Posterior vena cava (tissue), 2 donors: Measurements from ENCODE around the gene RPP25. TPM values are rescaled to one million over a fixed set of nuclear protein-coding genes. Genes with fewer than 3 reads are reported as not detected.

Source experiments
- DNase-seq: peaks from one replicate; pipeline ENCODE4 v3.0.0-alpha.2; 2020; ENCODE audit warnings: low spot score
- intact Hi-C, 2 donors: fragments of 100-400 bp; cut with DNase I; formaldehyde crosslinking; loops; one replicate each; pipeline versions ENCODE4 v1.14.1 to v1.14.2; 2022 to 2023
- long read RNA-seq, 2 donors: library from polyadenylated mRNA; unstranded; transcript quantifications; one replicate each; pipeline ENCODE4 v2.0.0, GENCODE V29; 2020 to 2021
- total RNA-seq, 2 donors: library from RNA; stranded (reverse); fragmentation: NEBNext Ultra II Directional; extraction: Animal tissue kit (Norgen Biotek cat#: 25700); gene quantifications; one replicate each; pipeline ENCODE4 v1.2.1, GENCODE V29; 2021
- donor health status: DM: yes; HTN: yes; CAD: no.
- donor health status: DM: yes; HTN: yes; CAD: no.

RPP25 gene, protein sequence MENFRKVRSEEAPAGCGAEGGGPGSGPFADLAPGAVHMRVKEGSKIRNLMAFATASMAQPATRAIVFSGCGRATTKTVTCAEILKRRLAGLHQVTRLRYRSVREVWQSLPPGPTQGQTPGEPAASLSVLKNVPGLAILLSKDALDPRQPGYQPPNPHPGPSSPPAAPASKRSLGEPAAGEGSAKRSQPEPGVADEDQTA
- 1 to 10 TPM; 7.5 to 9.3 TPM for total RNA-seq
- long read RNA-seq, donor 1, transcript RPP25-201 (1 exons, 3,049 nt) = major isoform, 14 of 14 reads
- long read RNA-seq, donor 1, partial matches to known transcripts = 0 of 14 reads
- long read RNA-seq, donor 1, other reads (novel, unspliced or antisense) = 0 of 14 reads
- long read RNA-seq, donor 2, transcript RPP25-201 (1 exons, 3,049 nt) = major isoform, 93 of 94 reads
- long read RNA-seq, donor 2, partial matches to known transcripts = 0 of 94 reads
- long read RNA-seq, donor 2, other reads (novel, unspliced or antisense) = 1 of 94 reads

DNA sequence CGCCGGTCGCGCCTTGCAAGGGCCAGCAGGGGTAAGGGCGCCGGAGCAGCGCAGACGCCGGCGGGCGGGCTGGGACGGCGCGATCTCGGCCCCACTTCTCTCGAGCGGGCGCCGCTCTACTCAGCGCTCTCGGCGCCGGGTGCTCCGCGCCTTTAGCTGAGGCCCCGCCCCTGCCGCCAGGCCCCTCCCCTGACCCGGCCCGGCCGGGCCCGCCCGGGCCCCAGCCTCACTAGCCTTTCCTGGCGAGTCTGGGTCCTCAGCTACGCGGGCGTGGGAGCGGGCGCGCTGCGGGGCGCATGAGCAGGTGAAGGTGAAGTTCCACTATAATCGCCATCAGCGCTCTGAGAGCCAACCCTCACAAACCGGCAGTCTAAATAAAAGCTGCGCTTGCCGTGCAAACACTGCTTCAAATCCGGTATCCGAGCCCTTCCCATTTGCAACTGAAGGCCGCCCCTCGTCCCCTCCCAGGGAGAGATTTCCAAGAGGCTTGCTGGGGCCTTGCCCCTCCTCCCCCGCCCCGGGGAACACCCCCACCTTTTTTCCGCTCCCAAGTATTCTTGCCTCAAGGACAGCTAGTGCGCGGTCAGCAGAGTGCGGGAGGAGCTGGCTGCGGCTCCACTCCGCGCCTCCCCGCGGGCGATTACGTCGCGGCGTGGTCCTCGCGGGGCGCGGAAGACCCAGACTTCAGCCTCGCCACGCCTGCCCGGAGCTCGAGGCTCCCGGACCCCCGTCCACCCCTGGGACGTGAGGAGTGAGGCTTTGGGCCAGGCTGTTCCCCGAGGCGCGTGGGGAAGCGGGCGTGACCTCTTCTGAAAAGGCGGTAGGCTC is at the start of gene RPP25:
Gene RPP25 (minus strand): TSS at position 125 of the 828 bp plus-strand sequence. CDS start 189 bp downstream, outside the sequence.
- peak; percentile 93 for DNase-seq
- intact Hi-C loops = loop anchor here (10.0 kb wide), 2 partner anchors 182 to 248 kb away; partner anchors contain the start of gene C15orf39 (in 1 of the 2)

DNA sequence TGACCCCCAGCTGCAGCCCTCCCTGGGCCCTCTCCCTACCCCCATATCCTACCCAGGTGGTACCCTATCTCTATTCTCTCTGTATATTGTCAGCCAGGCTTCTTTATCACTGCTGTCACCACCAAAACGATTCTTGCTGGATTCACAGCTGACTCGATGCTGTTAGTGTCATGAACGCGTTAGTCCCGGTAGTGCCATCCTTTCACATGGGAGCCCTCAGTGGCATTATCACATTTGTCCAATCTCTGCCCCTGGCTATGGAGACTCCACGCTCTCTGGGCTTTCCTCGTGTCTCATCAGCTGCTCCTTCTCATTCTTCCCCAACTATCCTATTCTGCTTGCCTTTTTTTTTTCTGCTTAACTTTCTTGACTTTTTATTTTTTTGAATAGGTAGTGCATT is 45.8 kb upstream of the RPP25 start:
- no peak for DNase-seq
- intact Hi-C loops = no loop called here

DNA sequence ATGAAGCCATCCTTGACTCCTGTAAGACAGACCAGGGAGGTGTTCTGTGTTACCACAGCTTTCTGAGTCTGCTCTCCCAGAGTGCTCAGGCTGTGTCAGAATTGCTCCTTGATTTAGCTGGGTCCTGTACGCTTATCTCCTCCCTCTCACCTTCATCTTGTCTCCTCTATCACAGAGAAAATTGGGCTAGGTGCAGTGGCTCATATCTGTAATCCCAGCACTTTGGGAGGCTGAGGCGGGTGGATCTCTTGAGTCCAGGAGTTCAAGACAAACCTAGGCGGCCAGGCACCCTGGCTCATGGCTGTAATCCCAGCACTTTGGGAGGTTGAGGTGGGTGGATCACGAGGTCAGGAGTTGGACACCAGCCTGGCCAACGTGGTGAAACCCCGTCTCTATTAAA is 44.7 kb upstream of the RPP25 start:
- intact Hi-C loops = no loop called here
- DNase-seq = peak; percentile 35

DNA sequence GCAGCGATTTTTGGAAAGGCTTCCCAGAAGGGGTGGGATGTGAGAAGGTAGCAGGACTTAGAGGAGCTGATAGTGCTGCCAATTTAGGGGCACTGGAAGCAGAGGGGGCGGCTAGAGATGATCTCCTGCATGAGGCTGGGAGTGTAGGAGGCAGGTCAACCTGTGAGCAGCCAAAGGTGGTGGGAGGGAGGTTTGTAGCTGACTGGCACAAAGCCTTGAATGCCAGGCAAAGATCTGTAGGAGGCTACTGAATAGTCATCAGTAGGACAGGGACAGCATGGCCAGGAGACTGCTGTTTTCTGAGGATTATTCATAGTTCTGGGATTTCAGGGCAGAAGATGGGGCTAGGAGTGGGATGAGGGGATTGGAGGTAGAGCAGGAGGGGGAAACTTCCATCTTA is 41.0 kb upstream of the RPP25 start:
- intact Hi-C loops = no loop called here
- peak; percentile 40 for DNase-seq

DNA sequence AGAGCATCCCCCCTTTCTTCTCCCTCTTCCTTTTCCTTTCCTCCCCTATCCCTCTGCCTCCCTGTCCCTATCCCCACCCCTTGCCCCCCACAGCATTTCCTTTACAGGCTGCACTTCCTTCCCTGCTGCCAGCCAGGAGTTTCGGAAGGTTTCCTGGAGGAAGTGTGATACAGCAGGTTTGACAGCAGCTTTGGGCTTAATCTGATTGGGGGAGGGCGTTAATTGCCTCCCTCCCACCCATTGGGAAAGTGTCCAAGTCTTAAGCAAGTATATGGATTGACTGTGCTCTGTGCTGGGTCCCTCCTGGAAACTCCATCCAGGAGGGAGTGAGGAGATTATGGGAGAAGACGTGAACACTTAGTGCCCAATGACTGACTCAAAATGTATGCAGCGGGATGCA is 40.6 kb upstream of the RPP25 start:
- DNase-seq = no peak
- intact Hi-C loops = no loop called here

DNA sequence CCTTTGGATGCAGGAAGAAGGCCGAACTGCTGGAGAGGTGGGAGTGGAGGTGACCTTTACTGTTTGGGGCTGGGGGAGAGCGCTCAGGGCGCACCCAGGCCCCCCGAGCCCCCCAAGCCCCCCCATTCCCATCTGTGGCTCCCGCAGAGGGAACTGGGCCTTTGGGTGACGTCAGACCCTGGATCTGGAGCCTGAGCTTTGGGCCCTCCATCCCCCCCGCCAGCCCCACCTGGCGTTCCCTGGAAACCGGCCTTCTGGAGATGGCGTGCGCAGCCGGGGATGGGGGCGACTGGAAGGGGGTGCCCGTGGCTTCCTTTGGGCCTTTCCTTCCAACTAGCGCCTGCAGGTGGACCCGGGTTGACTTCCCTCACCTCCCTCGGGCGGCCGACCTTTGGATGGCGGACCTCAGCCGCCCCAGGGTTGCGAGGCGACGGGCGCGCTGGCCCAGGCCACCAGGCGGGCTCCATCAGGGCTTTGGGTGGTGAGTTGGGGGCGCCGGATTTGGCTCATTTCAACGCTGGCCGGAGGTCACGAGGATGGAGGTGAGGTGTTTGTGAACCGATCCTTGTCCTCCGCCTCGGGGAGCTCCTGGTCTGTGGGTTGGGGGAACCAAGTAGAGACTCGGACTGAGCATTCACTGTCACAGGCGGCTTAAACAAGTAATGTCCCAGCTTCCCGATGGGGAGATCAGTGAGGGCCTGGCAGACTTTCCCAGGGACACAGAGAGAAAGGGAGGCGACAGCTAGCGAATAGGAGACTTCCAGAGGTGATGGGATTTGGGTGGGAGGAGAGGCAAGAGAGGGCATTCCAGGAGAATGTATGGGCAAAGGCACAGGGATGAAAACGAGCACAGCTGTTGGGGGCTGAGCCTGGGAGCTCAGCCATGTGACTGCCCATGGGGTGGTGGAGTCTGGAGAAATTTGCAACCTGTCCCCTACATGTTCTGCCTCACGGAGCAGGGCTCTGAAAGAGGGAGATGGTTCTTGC is 39.5 kb upstream of the RPP25 start:
- peak; percentile 76 for DNase-seq
- intact Hi-C loops = no loop called here

DNA sequence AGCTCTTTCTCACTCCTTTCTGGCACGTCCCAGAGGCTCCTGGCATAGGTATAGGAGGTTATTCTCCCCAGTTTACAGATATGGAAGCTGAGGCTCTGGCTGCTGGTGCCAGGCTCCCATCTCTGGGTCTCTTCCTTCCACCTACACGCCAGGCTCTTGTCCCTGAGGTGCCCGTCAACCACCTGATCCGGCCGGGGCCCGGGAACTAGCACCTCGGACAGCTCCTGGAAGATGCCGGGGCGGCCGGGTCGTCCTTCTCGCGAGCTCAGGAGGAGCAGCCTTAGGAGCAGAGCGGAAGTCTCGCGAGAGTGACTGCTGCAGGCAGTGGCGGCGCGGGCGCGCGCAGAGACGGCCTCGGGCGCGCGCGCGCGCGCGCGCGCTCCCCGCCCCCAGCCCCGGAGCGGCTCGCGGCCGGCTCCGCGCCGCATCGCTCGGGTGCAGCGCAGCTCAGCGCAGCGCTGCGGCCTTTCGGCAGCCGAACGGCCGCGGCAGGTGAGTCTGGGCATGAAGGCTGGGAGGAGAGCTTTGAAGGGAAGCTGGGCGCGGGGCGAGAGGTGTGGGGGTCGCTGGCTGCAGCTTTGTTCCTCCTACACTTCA is 38.7 kb upstream of the RPP25 start, which contains the start of gene SCAMP5:
Gene SCAMP5 (plus strand): TSS at position 382 of the 597 bp plus-strand sequence. CDS start 16,277 bp downstream, outside the sequence.
- DNase-seq = peak; percentile 96
- intact Hi-C loops = no loop called here

DNA sequence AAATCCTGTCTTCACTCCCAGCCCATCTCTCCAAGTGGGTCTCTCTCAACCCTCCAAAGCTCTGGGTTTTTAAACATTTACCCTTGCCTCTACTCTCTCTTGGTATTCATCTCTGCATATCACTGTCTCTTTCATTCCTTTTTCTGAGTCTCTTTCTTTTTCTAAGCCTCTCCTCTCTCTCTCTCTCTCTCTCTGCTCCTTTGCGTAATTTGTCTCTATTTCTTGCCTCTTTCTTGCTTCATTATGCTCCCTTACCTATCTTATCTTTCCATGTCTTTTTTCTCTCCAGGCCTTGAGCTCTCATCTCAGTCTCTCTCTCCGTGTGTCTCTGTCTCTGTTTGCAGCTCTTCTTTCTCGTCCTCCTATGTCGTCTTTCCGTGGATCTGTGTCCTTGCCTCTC is 38.1 kb upstream of the RPP25 start:
- intact Hi-C loops = no loop called here
- DNase-seq = no peak

DNA sequence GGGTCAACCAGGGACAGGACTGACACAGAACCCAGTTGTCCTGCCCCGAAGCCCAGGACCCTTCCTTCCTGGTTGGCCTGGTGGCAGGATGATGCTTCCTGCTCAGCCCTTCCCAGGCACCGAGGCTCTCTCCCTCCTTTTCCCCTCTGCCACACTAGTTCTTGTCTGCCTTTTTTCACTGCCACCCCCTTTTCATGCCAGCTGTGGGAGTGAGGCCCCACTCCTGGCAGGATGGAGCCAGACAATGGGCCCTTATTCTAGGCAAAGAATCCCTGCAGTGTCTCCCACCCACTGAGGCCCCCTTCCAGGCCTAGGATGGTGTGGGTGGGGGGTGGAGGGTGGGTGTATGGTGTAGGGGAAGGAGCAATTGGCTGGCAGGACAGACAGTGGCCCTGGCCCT is 37.7 kb upstream of the RPP25 start:
- peak; percentile 35 for DNase-seq
- intact Hi-C loops = no loop called here

DNA sequence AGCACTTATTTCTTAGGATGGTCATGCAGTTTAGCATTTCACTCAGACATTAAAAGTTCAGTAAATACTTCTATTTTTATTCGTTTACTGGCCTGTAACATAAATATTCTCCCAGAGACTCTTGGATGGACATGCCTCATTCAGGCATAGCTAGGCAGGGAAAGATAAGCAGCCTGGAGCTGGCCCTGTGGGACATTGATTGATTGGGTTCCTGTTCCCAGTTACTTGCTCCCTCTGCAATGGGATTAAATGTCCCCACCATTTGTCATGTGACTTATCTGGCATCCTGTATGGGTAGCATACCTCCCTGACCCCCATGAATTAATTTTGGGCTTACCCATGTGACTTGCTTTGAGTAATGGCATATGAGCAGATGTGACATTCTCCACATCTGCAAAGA is 36.0 kb upstream of the RPP25 start:
- peak; percentile 2 for DNase-seq
- intact Hi-C loops = no loop called here

DNA sequence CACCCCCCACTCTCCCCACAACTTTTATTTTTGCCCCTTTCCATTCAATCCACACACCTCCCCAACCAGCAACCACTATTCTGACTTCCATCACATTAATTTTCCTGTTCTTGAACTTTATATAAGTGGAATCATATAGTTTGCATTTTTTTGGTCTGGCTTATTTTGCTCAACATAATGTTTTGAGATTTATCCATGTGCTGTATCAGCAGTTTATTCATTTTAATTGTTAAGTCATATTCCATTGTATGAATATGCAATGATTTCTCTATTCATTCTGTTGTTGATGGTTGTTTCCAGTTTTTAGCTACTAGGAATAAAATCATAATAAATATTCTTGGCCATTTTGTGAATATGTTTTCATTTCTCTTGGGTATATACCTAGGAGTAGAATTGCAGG is 33.0 kb upstream of the RPP25 start:
- intact Hi-C loops = no loop called here
- no peak for DNase-seq

DNA sequence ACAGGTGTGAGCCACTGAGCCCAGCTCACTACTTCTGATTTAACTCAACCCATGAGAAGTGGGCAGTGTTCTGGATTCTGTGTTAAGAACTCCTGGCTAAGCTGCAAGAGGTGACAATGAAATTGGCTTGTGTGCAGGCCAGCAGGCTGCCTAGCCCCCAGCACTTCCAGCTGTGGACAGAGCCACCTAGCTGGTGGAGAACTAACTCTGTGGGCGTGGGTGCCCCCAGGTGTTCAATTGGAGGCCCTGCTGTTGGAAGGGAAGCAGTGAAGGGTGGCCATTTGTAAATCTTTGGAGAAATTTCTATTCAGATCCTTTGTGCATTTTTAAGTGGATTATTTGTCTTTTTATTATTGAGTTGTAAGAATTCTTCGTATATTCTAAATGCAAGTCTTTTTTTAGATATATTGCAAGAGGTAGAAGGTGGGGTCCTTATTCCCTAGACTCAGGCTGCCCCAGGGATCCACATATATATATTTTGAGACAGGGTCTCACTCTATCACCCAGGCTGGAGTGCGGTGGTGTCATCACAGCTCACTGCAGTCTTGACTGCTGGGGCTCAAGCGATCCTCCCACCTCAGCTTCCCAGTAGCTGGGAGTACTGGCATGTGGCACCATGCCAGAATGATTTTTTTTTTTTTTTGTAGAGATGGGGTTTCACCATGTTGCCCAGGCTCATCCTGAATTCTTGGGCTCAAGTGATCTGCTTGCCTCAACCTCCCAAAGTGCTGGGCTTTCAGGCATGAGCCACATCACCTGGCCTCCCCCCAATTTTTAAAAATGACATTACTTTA is 31.6 kb upstream of the RPP25 start:
- intact Hi-C loops = no loop called here
- DNase-seq = peak; percentile 26

DNA sequence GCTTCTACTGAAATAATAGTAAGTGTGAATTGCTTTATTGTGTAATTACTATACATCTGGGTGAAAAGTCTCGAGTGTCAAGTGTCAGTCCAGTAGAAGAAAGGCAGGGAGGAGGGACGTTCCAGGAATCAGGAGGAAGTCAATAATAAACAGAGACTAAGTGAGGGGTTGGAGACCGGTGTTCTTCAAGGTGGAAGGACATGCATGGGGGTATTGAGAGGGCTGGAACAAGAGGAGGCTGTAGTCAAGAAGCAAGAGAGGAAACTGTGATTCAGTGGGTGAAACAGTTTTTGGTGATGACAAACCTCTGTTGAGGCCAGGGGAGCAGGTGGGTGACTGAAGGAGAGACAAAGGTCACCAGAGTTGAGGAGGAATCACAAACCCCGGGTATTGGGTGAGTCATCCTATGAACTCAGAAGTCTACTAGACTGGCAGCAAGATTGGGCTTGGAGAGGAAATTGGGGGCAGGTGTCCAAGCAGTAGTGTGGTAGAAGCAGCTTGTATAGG is 27.2 kb upstream of the RPP25 start:
- intact Hi-C loops = no loop called here
- no peak for DNase-seq

DNA sequence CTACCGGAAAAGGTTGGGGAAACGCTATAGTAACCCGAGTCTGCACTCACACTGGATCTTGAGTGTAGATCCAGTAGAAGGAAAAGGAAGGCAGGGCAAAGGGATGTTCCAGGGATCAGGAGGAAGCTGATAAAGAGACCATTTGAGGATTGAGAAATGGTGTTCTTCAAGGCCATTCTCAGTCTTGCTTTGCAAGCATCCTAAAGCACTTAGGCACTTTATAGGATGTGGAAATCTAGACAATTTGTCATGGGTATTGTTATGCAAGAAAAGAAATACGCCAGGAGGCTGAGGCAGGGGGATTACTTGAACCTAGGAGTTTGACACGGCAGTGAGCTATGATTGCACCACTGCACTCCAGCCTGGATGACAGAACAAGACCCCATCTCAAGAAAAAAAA is 25.6 kb upstream of the RPP25 start:
- DNase-seq = no peak
- intact Hi-C loops = no loop called here

DNA sequence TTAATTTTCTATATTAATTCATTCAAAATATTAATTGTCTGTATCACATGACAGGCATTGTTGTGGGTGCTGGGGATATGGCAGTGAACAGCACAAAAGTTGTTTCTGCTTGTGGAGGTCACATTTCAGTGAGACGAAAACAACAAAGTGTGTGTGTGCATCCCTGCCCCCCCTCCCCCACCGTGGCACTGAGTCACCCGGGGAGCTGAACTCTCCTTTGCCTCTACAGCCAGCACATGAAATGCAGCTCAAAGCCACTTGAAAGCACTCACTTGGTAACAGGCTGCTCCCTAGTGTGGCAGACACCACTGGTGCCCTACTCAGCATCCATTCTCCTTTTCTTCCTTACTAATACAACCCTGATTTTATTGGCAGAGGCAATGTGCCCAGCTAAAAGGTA is 21.9 kb upstream of the RPP25 start:
- intact Hi-C loops = no loop called here
- no peak for DNase-seq

DNA sequence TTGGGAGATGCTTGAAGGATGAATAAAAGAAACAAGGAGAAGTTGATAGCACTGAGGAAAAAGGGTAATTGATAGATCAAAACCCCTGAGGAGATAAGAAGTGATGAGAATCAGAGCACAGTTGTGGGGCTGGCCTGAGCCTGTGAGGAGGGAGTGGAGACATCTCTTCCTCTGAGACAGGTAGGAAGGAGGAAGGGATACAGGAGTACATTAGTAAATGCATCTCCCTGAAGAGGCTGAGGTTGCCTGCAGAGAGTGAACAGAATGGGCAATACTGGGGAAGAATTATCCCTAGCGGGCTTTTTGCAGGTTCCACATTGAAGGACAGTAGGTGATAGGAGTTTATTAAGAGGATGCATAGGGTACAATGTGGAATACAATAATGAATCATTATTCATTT is 21.5 kb upstream of the RPP25 start:
- intact Hi-C loops = no loop called here

DNA sequence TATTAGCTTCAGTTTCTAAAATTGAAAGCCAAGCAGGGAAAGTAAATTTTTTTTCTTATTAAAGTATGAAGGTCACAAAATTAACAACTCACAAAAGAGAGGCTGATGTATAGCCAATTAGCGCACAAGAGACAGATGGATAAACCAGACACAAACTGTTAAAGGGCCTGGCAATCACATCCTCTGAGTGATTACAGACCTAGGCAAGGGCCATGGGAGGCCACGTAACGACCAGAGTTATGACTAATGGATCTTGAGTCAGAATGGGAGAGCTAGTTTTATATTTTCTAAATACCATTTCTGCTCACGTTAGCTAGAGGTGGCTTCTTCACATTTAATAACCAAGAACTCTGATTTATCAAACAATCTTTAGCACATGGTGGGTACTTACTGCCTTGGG is 21.0 kb upstream of the RPP25 start:
- no peak for DNase-seq
- intact Hi-C loops = no loop called here

More for the DNA sequence above, 21.5 kb upstream of the RPP25 start:
- DNase-seq = no peak

DNA sequence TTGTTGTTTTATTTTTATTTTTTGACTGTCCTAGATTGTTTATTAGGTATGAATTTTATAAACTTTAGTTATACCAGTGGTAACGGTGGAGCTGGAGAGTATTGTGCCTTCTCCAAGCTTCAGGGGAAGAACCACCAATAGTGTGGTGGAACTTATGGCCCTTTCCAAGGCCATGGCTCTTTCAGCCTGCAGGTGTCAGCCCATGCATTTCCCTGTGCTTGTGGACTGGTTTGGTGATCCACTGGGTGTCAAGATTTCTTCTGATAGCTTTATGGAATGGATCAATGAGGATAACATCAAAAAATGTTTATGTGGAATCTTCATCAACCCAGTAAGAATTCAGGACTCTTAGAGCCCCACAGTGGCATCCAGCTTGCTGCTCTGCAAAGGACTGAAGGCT is 19.6 kb upstream of the RPP25 start:
- intact Hi-C loops = no loop called here
- DNase-seq = no peak
